ENCODE results near the gene ELAVL1.

GRCh38 chr19:7943444-7944176, 61.8 kb downstream of the ELAVL1 start, which contains the start of gene TIMM44:
- no peak for TF ChIP-seq CTCF (IDR thresholded peaks at IDR 0.05)
- TF ChIP-seq EZH2phosphoT487 (IDR thresholded peaks at IDR 0.05): no peak

All from neural progenitor cell (in vitro differentiated cells).